ENCODE data around the gene HSPA12B. TPM values are rescaled to one million over a fixed set of nuclear protein-coding genes. Genes with fewer than 3 reads are reported as not detected.

The HSPA12B gene
- total and polyA plus RNA-seq, 2 of the 8 experiments (the other 6 are each of a cell fraction or from before 2014, with no cell fraction given): 2.2 to 4.3 TPM

DNA sequence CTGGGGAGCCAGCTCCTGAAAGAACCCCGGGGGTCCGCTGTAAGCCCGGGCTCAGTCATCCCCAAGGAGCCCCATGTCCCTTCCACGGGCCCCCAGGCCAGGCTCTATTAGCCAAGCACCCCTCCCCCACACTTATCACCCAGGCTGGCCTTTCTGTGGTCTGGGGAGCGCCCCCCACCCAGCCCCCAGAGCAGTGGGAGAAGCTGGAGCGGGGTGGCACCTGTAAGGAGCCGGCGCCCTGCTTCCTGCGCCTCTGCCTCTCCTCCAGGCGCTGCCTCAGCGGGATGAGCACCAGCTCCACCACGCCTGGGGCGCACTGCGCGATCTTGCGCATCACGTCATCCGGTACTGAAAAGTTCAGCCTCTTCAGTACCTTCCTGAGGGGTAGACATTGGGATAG, 46.5 kb downstream of the HSPA12B start (continued):
- TF ChIP-seq RAD21 (IDR thresholded peaks at IDR 0.05 in 1 of 2, conservative IDR thresholded peaks at IDR 0.05 in 1 of 2; ENCODE audit: low read depth in 2 of 2, low read length in 2 of 2): no peak
- TF ChIP-seq SIN3A (conservative IDR thresholded peaks at IDR 0.05 in 1 of 2, IDR thresholded peaks at IDR 0.05 in 1 of 2; ENCODE audit: low read depth in 1 of 2, low read length in 2 of 2): no peak
- TF ChIP-seq RNF2 (IDR thresholded peaks at IDR 0.05; ENCODE audit: borderline replicate concordance, low read depth, low read length, missing control alignments, poor library complexity, severe bottlenecking): no peak
- TF ChIP-seq, protein P1, sequence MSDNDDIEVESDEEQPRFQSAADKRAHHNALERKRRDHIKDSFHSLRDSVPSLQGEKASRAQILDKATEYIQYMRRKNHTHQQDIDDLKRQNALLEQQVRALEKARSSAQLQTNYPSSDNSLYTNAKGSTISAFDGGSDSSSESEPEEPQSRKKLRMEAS (IDR thresholded peaks at IDR 0.05): no peak
- TF ChIP-seq, protein P2, sequence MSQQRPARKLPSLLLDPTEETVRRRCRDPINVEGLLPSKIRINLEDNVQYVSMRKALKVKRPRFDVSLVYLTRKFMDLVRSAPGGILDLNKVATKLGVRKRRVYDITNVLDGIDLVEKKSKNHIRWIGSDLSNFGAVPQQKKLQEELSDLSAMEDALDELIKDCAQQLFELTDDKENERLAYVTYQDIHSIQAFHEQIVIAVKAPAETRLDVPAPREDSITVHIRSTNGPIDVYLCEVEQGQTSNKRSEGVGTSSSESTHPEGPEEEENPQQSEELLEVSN (IDR thresholded peaks at IDR 0.05): no peak
- no peak for TF ChIP-seq CBX5 (IDR thresholded peaks at IDR 0.05; ENCODE audit: low read depth, low read length)
- TF ChIP-seq POU5F1 (IDR thresholded peaks at IDR 0.05; ENCODE audit: low read depth, low read length): no peak

Measured in H1 (cell line).